ENCODE results near the gene MYMK.

The MYMK gene

DNA sequence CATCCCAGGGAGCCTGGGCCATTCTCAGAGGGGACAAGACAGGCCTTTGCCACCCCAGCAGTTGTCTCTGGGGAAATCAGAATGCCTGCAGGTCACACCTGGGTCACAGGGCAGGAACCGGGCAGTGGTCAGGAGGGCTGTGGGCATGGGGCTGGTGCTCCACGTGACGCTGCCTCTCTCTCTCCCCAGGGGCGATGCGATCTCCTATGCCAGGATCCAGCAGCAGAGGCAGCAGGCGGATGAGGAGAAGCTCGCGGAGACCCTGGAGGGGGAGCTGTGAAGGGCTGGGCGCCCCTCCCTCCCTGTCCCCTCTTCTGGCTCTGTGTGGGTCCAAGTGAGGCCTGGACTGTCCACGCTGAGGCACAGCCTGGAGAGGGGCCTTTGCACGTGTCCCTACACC, 56.4 kb downstream of the MYMK start:
- DNase-seq (ENCODE audit: low read depth) = no peak

DNA sequence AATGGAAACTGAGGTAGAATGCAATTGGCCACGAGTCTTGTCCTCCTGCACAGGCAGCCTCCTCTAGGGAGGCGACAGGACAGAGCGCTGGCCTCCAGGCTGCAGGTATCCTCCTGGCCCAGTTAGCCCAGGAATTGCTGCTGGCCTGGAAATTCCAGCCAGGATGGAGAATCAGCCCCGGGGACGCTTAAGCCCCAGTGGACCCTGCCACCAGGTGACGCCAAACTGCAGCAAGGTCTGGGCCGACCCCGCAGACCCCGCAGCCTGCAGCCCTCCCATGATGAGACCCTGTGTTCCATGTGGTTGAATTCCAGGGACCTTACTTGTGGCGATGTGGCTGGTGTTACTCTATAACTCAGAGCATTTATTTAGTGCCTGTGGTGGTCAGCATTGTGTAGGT, 57.7 kb downstream of the MYMK start:
- DNase-seq (ENCODE audit: low read depth) = no peak

DNA sequence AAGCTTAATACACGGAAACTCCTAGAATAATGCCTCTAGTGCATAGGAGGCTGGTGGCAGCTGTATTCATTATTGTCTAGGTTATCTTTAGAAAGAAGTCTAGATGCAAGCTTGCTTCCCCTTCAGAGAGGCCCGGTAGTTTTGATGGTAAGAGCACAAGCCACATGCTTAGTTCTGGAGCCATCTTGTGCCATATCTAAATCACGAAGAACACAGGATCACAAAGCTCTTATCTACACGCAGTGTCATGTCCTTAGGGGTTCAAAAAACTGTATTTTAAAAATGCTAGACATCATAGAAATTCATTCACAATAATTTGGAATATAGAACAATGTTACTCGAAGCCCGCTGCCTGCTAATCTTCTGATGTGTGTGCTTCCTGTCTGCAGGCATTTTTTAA, 58.8 kb downstream of the MYMK start:
- no peak for DNase-seq (ENCODE audit: low read depth)

DNA sequence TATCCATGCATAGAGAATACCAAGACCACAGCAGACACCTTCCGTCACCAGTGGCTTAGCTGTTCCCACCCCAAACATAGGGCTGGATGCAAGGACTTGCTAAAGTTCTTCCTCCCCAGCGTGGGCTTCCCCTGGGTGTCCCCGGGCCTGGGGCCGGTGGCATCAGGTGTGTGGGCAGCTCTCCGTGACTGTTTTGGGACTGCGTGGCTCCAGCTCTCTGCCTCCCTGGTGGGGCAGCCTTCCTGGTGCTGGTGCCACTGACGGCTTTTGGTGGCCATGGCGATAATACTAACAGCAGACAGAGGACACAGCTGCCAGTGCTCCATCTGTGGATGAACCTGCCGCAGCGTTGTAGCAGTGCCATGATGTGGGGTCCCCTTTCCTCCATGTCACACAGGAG, 60.1 kb downstream of the MYMK start:
- no peak for DNase-seq (ENCODE audit: low read depth)

All from GM04504 (cell line).